GM12878 (cell line): ENCODE measurements around the gene SERPINE1.

Source experiments
- CEBPZ ChIP-seq: fragments of 150-350 bp; IDR thresholded peaks from 2 replicates; pipeline ENCODE4 v1.6.1; 2016; ENCODE audit warnings: low read depth, low read length
- CTCF ChIP-seq, 3 experiments: IDR thresholded peaks in 2 of 3; conservative IDR thresholded peaks in 1 of 3; 2 replicates each; pipeline ENCODE4 v1.5.1; 2011; ENCODE audit warnings: low read depth in 3 of 3, low read length in 3 of 3, mild to moderate bottlenecking in 3 of 3, control low read depth in 2 of 3, moderate library complexity in 2 of 3, inconsistent platforms in 1 of 3, mixed read lengths in 1 of 3; ENCODE audit not compliant: control insufficient read depth in 2 of 3, insufficient read depth in 1 of 3; ENCODE audit errors: extremely low read depth in 1 of 3
- DPF2 ChIP-seq: fragments of 450-650 bp; IDR thresholded peaks from 2 replicates; pipeline ENCODE4 v1.6.1; 2017; ENCODE audit warnings: mild to moderate bottlenecking
- E2F4 ChIP-seq: IDR thresholded peaks from 2 replicates; pipeline ENCODE4 v1.6.1; 2012; ENCODE audit warnings: low read depth, low read length, improper control_type of control experiment
- EZH2 ChIP-seq: IDR thresholded peaks from 2 replicates; pipeline ENCODE4 v1.6.1; 2012; ENCODE audit warnings: low read depth, mild to moderate bottlenecking, control low read depth, inconsistent platforms, low read length, borderline replicate concordance; ENCODE audit not compliant: control insufficient read depth
- FOS ChIP-seq: IDR thresholded peaks from 3 replicates; pipeline ENCODE4 v1.6.1; 2011; ENCODE audit warnings: borderline replicate concordance; ENCODE audit not compliant: insufficient read length; ENCODE audit errors: extremely low read depth
- MTA3 ChIP-seq: IDR thresholded peaks from 2 replicates; pipeline ENCODE4 v1.6.1; 2012; ENCODE audit warnings: low read length, inconsistent platforms, borderline replicate concordance
- MXI1 ChIP-seq: fragments of 150-350 bp; IDR thresholded peaks from 2 replicates; pipeline ENCODE4 v1.6.1; 2011; ENCODE audit warnings: low read depth, mild to moderate bottlenecking, inconsistent platforms, low read length, improper control_type of control experiment
- NFIC ChIP-seq: IDR thresholded peaks from 2 replicates; pipeline ENCODE4 v1.6.1; 2012; ENCODE audit warnings: low read depth, mild to moderate bottlenecking, inconsistent platforms, low read length, moderate library complexity
- NR2C2 ChIP-seq: IDR thresholded peaks from 2 replicates; pipeline ENCODE4 v1.6.1; 2011; ENCODE audit warnings: borderline replicate concordance, low read depth; ENCODE audit not compliant: control insufficient read depth, insufficient read length
- REST ChIP-seq: IDR thresholded peaks from 2 replicates; pipeline ENCODE4 v1.6.1; 2012; ENCODE audit warnings: mild to moderate bottlenecking, low read depth, low read length
- SREBF2 ChIP-seq: IDR thresholded peaks from 2 replicates; pipeline ENCODE4 v1.6.1; 2012; ENCODE audit warnings: mild to moderate bottlenecking, low read length
- STAT1 ChIP-seq: fragments of 450-650 bp; conservative IDR thresholded peaks from 2 replicates; pipeline ENCODE4 v1.6.1; 2014; ENCODE audit warnings: antibody characterized with exemption, mild to moderate bottlenecking
- TF ChIP-seq, protein P1 (sequence below): fragments of 450-650 bp; IDR thresholded peaks from 2 replicates; pipeline ENCODE4 v1.6.1; 2016; ENCODE audit warnings: mild to moderate bottlenecking, moderate library complexity, borderline replicate concordance

DNA sequence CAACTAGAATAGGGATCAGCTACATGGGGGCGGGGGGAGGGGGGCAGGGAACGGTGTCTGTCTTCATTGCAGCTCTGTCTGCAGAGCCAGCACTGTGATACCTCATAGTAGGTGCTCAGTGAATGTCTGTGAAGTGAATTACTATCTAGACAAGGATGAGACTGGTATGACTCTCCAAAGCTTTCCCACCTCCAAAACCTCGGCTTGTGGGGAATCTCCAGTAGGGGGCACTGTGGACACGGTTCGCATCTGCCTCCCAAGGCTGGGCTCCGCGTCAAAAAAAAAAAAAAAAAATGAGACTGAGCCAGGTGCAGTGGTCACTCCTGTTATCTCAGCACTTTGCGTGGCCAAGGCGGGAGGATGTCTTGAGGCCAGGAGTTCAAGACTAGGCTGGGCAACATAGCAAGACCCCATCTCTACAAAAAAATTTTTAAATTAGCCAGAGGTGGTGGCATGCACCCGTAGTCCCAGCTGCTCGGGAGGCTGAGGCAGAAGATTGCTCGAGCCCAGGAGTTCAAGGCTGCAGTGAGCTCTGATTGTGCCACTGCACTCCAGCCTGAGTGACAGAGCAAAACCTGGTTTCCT lies 32.0 kb upstream of the SERPINE1 start:
- TF ChIP-seq CTCF (IDR thresholded peaks at IDR 0.05 in 2 of 3, conservative IDR thresholded peaks at IDR 0.05 in 1 of 3; ENCODE audit: control insufficient read depth in 2 of 3, extremely low read depth in 1 of 3, insufficient read depth in 1 of 3, low read depth in 3 of 3, low read length in 3 of 3) (peak; percentile 26 to 54 (median 49); a peak in 5 of 6 replicates), SREBF2 (no peak), E2F4 (no peak), MXI1 (no peak), NR2C2 (no peak), DPF2 (no peak), MTA3 (no peak), NFIC (no peak), FOS (no peak), EZH2 (no peak), REST (no peak), STAT1 (no peak), CEBPZ (no peak)
- TF ChIP-seq, protein P1, sequence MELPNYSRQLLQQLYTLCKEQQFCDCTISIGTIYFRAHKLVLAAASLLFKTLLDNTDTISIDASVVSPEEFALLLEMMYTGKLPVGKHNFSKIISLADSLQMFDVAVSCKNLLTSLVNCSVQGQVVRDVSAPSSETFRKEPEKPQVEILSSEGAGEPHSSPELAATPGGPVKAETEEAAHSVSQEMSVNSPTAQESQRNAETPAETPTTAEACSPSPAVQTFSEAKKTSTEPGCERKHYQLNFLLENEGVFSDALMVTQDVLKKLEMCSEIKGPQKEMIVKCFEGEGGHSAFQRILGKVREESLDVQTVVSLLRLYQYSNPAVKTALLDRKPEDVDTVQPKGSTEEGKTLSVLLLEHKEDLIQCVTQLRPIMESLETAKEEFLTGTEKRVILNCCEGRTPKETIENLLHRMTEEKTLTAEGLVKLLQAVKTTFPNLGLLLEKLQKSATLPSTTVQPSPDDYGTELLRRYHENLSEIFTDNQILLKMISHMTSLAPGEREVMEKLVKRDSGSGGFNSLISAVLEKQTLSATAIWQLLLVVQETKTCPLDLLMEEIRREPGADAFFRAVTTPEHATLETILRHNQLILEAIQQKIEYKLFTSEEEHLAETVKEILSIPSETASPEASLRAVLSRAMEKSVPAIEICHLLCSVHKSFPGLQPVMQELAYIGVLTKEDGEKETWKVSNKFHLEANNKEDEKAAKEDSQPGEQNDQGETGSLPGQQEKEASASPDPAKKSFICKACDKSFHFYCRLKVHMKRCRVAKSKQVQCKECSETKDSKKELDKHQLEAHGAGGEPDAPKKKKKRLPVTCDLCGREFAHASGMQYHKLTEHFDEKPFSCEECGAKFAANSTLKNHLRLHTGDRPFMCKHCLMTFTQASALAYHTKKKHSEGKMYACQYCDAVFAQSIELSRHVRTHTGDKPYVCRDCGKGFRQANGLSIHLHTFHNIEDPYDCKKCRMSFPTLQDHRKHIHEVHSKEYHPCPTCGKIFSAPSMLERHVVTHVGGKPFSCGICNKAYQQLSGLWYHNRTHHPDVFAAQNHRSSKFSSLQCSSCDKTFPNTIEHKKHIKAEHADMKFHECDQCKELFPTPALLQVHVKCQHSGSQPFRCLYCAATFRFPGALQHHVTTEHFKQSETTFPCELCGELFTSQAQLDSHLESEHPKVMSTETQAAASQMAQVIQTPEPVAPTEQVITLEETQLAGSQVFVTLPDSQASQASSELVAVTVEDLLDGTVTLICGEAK: no peak
